ENCODE data around the gene PERCC1. TPM values are rescaled to one million over a fixed set of nuclear protein-coding genes. Genes with fewer than 3 reads are reported as not detected.
A peak's percentile ranks its signal among the peaks of the same experiment; 100 is the strongest.
"Not testable (repeated sequence)": the region's sequence is repeated elsewhere in the genome, so short reads cannot be mapped to it uniquely, and the experiment has no call there.

Gene PERCC1
- total and polyA plus RNA-seq, 7 experiments from 2014 or later: 0.77 to 3.4 (median 1.7) TPM; not detected in 3

GRCh38 chr16:1474796-1475551 lies 44.1 kb downstream of the PERCC1 start, which contains the start of gene CLCN7:
CLCN7 (minus strand) TSS chr16:1475028; CDS start chr16:1474974, 54 bp downstream.
- Mint-ChIP-seq H3K4me1 (peaks cover 18 to 52% (median 42%) of the 10 kb centered on the region in 7 donors), H3K36me3 (no peaks in the 10 kb centered on the region), H3K4me3 (peak within 1 kb of the TSS; percentile 80 to 90 (median 85)), H3K27me3 (no peaks in the 10 kb centered on the region), H3K27ac (peak within 1 kb of the TSS; percentile 77 to 95 (median 88)), H3K9me3 (no peaks in the 10 kb centered on the region)
- ChIA-PET CTCF (no interaction called here), POLR2A (interaction anchor here (0.6 kb wide), 1 partner anchor 247 kb away, joined by 4 read pairs; no protein-coding TSS in a partner anchor)
- Histone ChIP-seq H3K4me1 (ENCODE audit: control insufficient read depth in 2 of 2, insufficient read depth in 2 of 2, low read length in 2 of 2) (peaks cover 13 to 20% of the 10 kb centered on the region in 2 donors), H3K27ac (ENCODE audit: low read depth, low read length) (peak within 1 kb of the TSS; percentile 100), H3K4me3 (ENCODE audit: low read length) (peak within 1 kb of the TSS; percentile 67), H3K27me3 (ENCODE audit: control insufficient read depth in 2 of 2, insufficient read depth in 2 of 2, low read length in 2 of 2) (no peaks in the 10 kb centered on the region), H3K36me3 (ENCODE audit: control insufficient read depth in 2 of 3, insufficient read depth in 3 of 3, low read length in 3 of 3) (no peaks in the 10 kb centered on the region), H3K9me3 (ENCODE audit: control insufficient read depth in 2 of 3, low read length in 3 of 3) (no peaks in the 10 kb centered on the region)
- DNase-seq (peak; percentile 79 to 95 (median 84)), ATAC-seq (peak; percentile 91)
- intact Hi-C loops (cut with micrococcal nuclease): loop anchor here (1.0 to 10.0 kb wide), 9 partner anchors 18 to 298 kb away; partner anchors contain the start of genes CRAMP1 (in 2 of the 2), IFT140 (in 2 of the 2), TELO2 (in 2 of the 2) and TMEM204 (in 2 of the 2)

GRCh38 chr16:1475552-1476114 lies 44.8 kb downstream of the PERCC1 start:
- intact Hi-C loops (cut with micrococcal nuclease): loop anchor here (1.0 to 10.0 kb wide), 9 partner anchors 18 to 297 kb away; partner anchors contain the start of genes CRAMP1 (in 2 of the 2), IFT140 (in 2 of the 2), TELO2 (in 2 of the 2) and TMEM204 (in 2 of the 2)

GRCh38 chr16:1477033-1477432 lies 46.2 kb downstream of the PERCC1 start:
- Histone ChIP-seq H3K36me3 (ENCODE audit: control insufficient read depth in 2 of 3, insufficient read depth in 3 of 3, low read length in 3 of 3) (no peaks in the 10 kb centered on the region), H3K4me3 (ENCODE audit: low read length) (no peak overlapping the region), H3K27ac (ENCODE audit: low read depth, low read length) (no peak overlapping the region), H3K4me1 (ENCODE audit: control insufficient read depth in 2 of 2, insufficient read depth in 2 of 2, low read length in 2 of 2) (peaks cover 13 to 20% of the 10 kb centered on the region in 2 donors), H3K27me3 (ENCODE audit: control insufficient read depth in 2 of 2, insufficient read depth in 2 of 2, low read length in 2 of 2) (no peaks in the 10 kb centered on the region), H3K9me3 (ENCODE audit: control insufficient read depth in 2 of 3, low read length in 3 of 3) (no peaks in the 10 kb centered on the region)
- Mint-ChIP-seq H3K9me3 (no peaks in the 10 kb centered on the region), H3K4me3 (peak overlapping the region in 2 of 10 donors; percentile 29 to 82), H3K36me3 (no peaks in the 10 kb centered on the region), H3K27ac (peak overlapping the region in 1 of 9 donors; percentile 67), H3K4me1 (peaks cover 9 to 32% (median 21%) of the 10 kb centered on the region in 7 donors), H3K27me3 (peaks cover 0 to 3% (median 0%) of the 10 kb centered on the region in 5 donors)
- CTCF ChIA-PET: no interaction called here
- POLR2A ChIA-PET: interaction anchor here (1.9 kb wide), 1 partner anchor 16 kb away, joined by 4 read pairs; no protein-coding TSS in a partner anchor
- ATAC-seq (no peak), DNase-seq (no peak)
- intact Hi-C loops (cut with micrococcal nuclease): loop anchor here in 1 of 2 donors (10.0 kb wide), 1 partner anchor 58 kb away; the partner anchor contains the start of gene TMEM204

More at GRCh38 chr16:1475552-1476114, 44.8 kb downstream of the PERCC1 start:
- no peak for DNase-seq
- no peaks in the 10 kb centered on the region for H3K27me3 ChIP-seq (ENCODE audit: control insufficient read depth in 2 of 2, insufficient read depth in 2 of 2, low read length in 2 of 2)
- ATAC-seq: no peak
- no peaks in the 10 kb centered on the region for H3K36me3 ChIP-seq (ENCODE audit: control insufficient read depth in 2 of 3, insufficient read depth in 3 of 3, low read length in 3 of 3)
- H3K27me3 Mint-ChIP-seq: no peaks in the 10 kb centered on the region
- H3K4me1 Mint-ChIP-seq: peaks cover 13 to 46% (median 35%) of the 10 kb centered on the region in 7 donors
- H3K36me3 Mint-ChIP-seq: no peaks in the 10 kb centered on the region
- no peaks in the 10 kb centered on the region for H3K9me3 Mint-ChIP-seq
- ChIA-PET POLR2A (interaction anchor here (0.6 to 1.4 kb wide), 4 partner anchors 18 to 246 kb away, joined by 3 to 6 read pairs (median 4); partner anchors contain the start of genes IFT140 and TELO2), CTCF (no interaction called here)
- H3K27ac Mint-ChIP-seq: peak overlapping the region; percentile 77 to 95 (median 88)
- peaks cover 13 to 20% of the 10 kb centered on the region in 2 donors for H3K4me1 ChIP-seq (ENCODE audit: control insufficient read depth in 2 of 2, insufficient read depth in 2 of 2, low read length in 2 of 2)
- no peaks in the 10 kb centered on the region for H3K9me3 ChIP-seq (ENCODE audit: control insufficient read depth in 2 of 3, low read length in 3 of 3)
- H3K27ac ChIP-seq (ENCODE audit: low read depth, low read length): peak overlapping the region; percentile 100
- H3K4me3 ChIP-seq (ENCODE audit: low read length): peak overlapping the region; percentile 67
- peak overlapping the region; percentile 79 to 90 (median 85) for H3K4me3 Mint-ChIP-seq

- intact Hi-C loops (cut with micrococcal nuclease): loop anchor here in 1 of 2 donors (10.0 kb wide), 1 partner anchor 56 kb away; the partner anchor contains the start of gene TMEM204
- H3K4me3 ChIP-seq (ENCODE audit: low read length); DNase-seq; H3K27me3 ChIP-seq (ENCODE audit: control insufficient read depth in 2 of 2, insufficient read depth in 2 of 2, low read length in 2 of 2); ATAC-seq; H3K4me3 Mint-ChIP-seq; H3K27ac ChIP-seq (ENCODE audit: low read depth, low read length); H3K36me3 ChIP-seq (ENCODE audit: control insufficient read depth in 2 of 3, insufficient read depth in 3 of 3, low read length in 3 of 3); H3K27ac Mint-ChIP-seq; H3K9me3 ChIP-seq (ENCODE audit: control insufficient read depth in 2 of 3, low read length in 3 of 3); H3K9me3 Mint-ChIP-seq; H3K36me3 Mint-ChIP-seq; H3K27me3 Mint-ChIP-seq; CTCF ChIA-PET: not testable (repeated sequence)
- peaks cover 0 to 15% (median 11%) of the 10 kb centered on the region in 7 donors for H3K4me1 Mint-ChIP-seq
- POLR2A ChIA-PET: interaction anchor here (0.7 to 1.7 kb wide), 2 partner anchors 59 to 533 kb away, joined by 3 to 5 read pairs; no protein-coding TSS in a partner anchor
- H3K4me1 ChIP-seq (ENCODE audit: control insufficient read depth in 2 of 2, insufficient read depth in 2 of 2, low read length in 2 of 2): peaks cover 10% of the 10 kb centered on the region in 2 donors
Observed at GRCh38 chr16:1478937-1479336, 48.1 kb downstream of the PERCC1 start.

GRCh38 chr16:1481906-1482835 lies 51.3 kb downstream of the PERCC1 start:
- no peaks in the 10 kb centered on the region for H3K9me3 Mint-ChIP-seq
- Histone ChIP-seq H3K9me3 (ENCODE audit: control insufficient read depth in 2 of 3, low read length in 3 of 3) (no peaks in the 10 kb centered on the region), H3K27me3 (ENCODE audit: control insufficient read depth in 2 of 2, insufficient read depth in 2 of 2, low read length in 2 of 2) (no peaks in the 10 kb centered on the region), H3K4me3 (ENCODE audit: low read length) (no peak overlapping the region), H3K27ac (ENCODE audit: low read depth, low read length) (no peak overlapping the region), H3K36me3 (ENCODE audit: control insufficient read depth in 2 of 3, insufficient read depth in 3 of 3, low read length in 3 of 3) (no peaks in the 10 kb centered on the region), H3K4me1 (ENCODE audit: control insufficient read depth in 2 of 2, insufficient read depth in 2 of 2, low read length in 2 of 2) (no peaks in the 10 kb centered on the region)
- CTCF ChIA-PET: no interaction called here
- POLR2A ChIA-PET: no interaction called here
- H3K4me1 Mint-ChIP-seq: peaks cover 0 to 4% (median 0%) of the 10 kb centered on the region in 7 donors
- intact Hi-C loops (cut with micrococcal nuclease): no loop called here
- H3K36me3 Mint-ChIP-seq: no peaks in the 10 kb centered on the region
- H3K27me3 Mint-ChIP-seq: peaks cover 0 to 3% (median 0%) of the 10 kb centered on the region in 5 donors
- H3K27ac Mint-ChIP-seq: no peak overlapping the region
- ATAC-seq (no peak), DNase-seq (no peak)
- no peak overlapping the region for H3K4me3 Mint-ChIP-seq
